ENCODE results near the gene STOX2.
"Not testable (repeated sequence)": the region's sequence is repeated elsewhere in the genome, so short reads cannot be mapped to it uniquely, and the experiment has no call there.

STOX2 gene

DNA sequence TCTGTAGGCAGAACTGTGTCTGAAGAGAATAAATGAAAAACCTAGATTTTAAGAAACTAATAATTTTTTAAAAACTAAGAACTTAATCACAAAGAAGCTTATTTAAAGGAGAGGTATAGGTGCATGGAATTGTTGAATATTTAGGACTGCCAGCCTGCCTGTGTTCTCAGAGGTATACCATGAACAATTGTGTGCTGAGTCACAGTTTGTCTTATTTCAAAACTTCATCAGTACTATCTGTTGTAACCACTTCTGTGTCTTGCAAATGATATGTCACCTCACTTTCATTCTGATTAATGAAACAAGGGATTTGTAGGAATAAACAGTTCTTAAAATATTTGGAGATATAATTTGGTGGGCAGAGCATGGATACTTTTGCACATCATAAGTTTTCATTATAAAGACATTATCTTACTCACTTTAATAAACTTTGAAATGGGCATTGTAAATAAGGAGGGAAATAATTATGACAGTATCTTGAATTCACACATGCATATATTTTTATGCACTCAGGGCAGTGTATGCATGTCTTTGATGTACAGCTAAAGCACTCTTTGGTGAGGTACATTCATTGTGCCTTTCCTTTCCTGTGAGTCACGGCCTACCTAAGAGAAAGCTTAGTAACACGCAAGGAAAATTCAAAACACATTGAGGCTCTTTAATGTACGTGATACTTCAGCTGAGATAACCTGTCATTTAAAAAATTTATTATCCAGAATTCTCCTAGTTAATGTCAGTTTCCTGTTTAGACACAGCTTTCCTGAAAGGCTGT lies 31.7 kb downstream of the STOX2 start:
- POLR2A ChIA-PET, result no interaction called here
- TF ChIP-seq, protein P1, sequence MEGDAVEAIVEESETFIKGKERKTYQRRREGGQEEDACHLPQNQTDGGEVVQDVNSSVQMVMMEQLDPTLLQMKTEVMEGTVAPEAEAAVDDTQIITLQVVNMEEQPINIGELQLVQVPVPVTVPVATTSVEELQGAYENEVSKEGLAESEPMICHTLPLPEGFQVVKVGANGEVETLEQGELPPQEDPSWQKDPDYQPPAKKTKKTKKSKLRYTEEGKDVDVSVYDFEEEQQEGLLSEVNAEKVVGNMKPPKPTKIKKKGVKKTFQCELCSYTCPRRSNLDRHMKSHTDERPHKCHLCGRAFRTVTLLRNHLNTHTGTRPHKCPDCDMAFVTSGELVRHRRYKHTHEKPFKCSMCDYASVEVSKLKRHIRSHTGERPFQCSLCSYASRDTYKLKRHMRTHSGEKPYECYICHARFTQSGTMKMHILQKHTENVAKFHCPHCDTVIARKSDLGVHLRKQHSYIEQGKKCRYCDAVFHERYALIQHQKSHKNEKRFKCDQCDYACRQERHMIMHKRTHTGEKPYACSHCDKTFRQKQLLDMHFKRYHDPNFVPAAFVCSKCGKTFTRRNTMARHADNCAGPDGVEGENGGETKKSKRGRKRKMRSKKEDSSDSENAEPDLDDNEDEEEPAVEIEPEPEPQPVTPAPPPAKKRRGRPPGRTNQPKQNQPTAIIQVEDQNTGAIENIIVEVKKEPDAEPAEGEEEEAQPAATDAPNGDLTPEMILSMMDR (IDR thresholded peaks at IDR 0.05; ENCODE audit: insufficient read depth, low read length, missing control alignments), result no peak
- no peak for DNase-seq (ENCODE audit: low read depth, low spot score)
- CTCF ChIA-PET, result no interaction called here
- no peak overlapping the region for H3K4me3 ChIP-seq (ENCODE audit: low read depth, low read length)

DNA sequence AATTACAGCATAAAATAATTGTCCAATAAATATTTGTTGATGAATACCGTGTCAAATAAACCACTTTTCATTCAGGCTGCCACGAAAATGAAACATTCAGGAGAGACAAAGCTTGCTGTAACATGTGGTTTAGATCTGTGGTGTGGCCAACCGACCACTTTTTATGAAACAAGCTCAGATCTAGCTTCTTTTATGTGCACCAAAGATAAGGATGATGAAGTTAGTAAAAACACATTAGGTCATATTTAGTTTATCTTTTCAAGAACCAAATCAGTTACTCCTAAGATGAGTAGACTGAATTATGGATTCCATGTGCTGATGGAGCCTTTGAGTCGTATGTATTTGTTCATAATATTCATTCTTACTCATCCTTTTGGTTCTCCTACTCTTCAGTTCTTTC lies 35.8 kb downstream of the STOX2 start:
- CTCF ChIA-PET, result no interaction called here
- TF ChIP-seq, protein P1 (IDR thresholded peaks at IDR 0.05; ENCODE audit: insufficient read depth, low read length, missing control alignments), result no peak
- POLR2A ChIA-PET, result no interaction called here
- H3K4me3 ChIP-seq (ENCODE audit: low read depth, low read length), result no peak overlapping the region
- no peak for DNase-seq (ENCODE audit: low read depth, low spot score)

DNA sequence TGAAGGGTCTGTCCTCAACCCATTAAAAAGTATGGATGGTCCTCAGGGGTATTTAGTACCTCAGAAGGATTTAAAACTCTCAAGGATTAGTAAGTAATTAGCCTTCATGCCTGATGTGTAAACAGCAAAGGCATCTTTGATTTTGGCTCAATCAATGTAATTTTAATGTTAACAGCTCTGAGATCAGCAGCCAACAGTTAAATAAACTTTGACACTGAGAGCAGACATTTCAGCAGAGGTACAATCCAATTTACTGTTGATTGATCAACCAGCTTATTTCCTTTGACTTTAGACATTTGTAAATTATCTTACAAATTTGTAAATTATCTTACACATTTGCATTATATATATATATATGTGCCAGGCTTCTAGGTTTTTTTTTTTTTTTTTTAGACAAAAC lies 36.9 kb downstream of the STOX2 start:
- POLR2A ChIA-PET, result no interaction called here

DNA sequence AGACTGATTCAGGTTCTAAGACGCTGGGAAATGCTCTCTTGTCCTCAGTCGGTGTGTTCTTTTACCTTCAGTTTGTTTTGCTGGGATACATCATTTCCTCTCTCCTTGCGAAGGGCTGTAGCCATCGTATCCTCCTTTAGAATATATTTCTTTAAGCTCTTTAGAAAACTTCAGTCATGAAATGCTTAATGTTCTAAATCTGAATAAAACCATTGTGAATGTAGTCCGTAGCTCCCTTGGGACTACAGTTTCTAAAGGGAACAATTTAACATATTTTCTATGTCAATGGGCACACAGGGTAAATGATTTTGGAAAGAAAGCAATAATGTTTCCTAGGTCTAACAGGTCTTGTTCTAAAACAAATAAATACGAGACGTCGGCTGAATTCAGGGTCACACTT lies 40.6 kb downstream of the STOX2 start:
- TF ChIP-seq, protein P1 (IDR thresholded peaks at IDR 0.05; ENCODE audit: insufficient read depth, low read length, missing control alignments), result no peak
- POLR2A ChIA-PET, result no interaction called here
- CTCF ChIA-PET, result no interaction called here
- DNase-seq (ENCODE audit: low read depth, low spot score), result no peak
- H3K4me3 ChIP-seq (ENCODE audit: low read depth, low read length), result no peak overlapping the region

More for the DNA sequence above, 36.9 kb downstream of the STOX2 start:
- no peak overlapping the region for H3K4me3 ChIP-seq (ENCODE audit: low read depth, low read length)
- no peak for DNase-seq (ENCODE audit: low read depth, low spot score)
- TF ChIP-seq, protein P1 (IDR thresholded peaks at IDR 0.05; ENCODE audit: insufficient read depth, low read length, missing control alignments), result no peak
- CTCF ChIA-PET, result interaction anchor here (0.7 kb wide), 1 partner anchor 1154 kb away, joined by 3 read pairs; no protein-coding TSS in a partner anchor

DNA sequence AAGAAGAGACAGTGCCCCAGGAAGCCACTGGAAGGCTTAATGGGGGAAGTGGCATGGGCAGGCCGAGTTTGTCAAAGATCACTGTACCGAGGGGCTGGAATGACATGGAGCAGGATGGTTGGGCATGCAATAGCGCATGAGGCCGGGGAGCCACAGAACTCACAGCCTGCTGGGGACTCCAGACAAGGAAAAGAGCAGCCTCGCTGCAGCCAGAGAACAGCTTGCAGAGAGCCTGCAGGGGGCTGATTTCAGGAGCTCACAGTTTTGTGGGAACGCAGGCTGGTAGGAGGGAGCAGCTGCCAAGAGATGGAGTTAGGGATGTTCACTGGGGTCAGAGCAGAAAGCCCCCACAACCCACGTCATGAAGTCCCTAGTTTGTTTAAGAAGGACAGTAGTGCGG lies 45.4 kb downstream of the STOX2 start:
- ChIA-PET CTCF (no interaction called here), POLR2A (no interaction called here)
- H3K4me3 ChIP-seq (ENCODE audit: low read depth, low read length), result no peak overlapping the region

DNA sequence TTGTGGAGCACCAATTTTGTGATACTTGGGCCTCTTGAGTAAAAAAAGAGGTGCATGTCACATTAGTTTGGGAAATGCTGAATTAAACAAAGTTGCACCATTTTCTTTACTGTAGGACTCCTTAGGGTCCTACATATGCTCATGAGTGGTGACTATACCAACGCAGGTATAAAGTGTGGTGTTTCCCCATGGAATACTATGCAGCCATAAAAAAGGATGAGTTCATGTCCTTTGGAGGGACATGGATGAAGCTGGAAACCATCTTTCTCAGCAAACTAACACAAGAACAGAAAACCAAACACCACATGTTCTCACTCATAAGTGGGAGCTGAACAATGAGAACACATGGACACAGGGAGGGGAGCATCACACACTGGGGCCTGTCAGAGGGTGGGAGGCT lies 47.5 kb downstream of the STOX2 start:
- DNase-seq (ENCODE audit: low read depth, low spot score); POLR2A ChIA-PET; CTCF ChIA-PET; H3K4me3 ChIP-seq (ENCODE audit: low read depth, low read length): not testable (repeated sequence)

More for the DNA sequence above, 45.4 kb downstream of the STOX2 start:
- no peak for DNase-seq (ENCODE audit: low read depth, low spot score)
- TF ChIP-seq, protein P1 (IDR thresholded peaks at IDR 0.05; ENCODE audit: insufficient read depth, low read length, missing control alignments), result no peak

All from AG04449 (cell line).